GM12873 (cell line): ENCODE measurements around the gene GABRB1.

Experiments used
- TF ChIP-seq, protein P1 (sequence below): IDR thresholded peaks from 2 replicates; pipeline ENCODE4 v1.5.1; 2012; ENCODE audit warnings: low read depth, mild to moderate bottlenecking, moderate library complexity, low read length, control low read depth; ENCODE audit not compliant: insufficient read depth; ENCODE audit errors: missing control alignments

GABRB1 gene

GRCh38 chr4:47349326-47349725 lies 318.0 kb downstream of the GABRB1 start:
- TF ChIP-seq, protein P1, sequence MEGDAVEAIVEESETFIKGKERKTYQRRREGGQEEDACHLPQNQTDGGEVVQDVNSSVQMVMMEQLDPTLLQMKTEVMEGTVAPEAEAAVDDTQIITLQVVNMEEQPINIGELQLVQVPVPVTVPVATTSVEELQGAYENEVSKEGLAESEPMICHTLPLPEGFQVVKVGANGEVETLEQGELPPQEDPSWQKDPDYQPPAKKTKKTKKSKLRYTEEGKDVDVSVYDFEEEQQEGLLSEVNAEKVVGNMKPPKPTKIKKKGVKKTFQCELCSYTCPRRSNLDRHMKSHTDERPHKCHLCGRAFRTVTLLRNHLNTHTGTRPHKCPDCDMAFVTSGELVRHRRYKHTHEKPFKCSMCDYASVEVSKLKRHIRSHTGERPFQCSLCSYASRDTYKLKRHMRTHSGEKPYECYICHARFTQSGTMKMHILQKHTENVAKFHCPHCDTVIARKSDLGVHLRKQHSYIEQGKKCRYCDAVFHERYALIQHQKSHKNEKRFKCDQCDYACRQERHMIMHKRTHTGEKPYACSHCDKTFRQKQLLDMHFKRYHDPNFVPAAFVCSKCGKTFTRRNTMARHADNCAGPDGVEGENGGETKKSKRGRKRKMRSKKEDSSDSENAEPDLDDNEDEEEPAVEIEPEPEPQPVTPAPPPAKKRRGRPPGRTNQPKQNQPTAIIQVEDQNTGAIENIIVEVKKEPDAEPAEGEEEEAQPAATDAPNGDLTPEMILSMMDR = no peak

- TF ChIP-seq, protein P1 = no peak
These were observed 324.2 kb downstream of the GABRB1 start for GRCh38 chr4:47355568-47355967.

- TF ChIP-seq, protein P1 = no peak
These were observed 328.5 kb downstream of the GABRB1 start for GRCh38 chr4:47359891-47360290.

GRCh38 chr4:47367761-47368160 lies 336.4 kb downstream of the GABRB1 start:
- TF ChIP-seq, protein P1 = no peak

DNA sequence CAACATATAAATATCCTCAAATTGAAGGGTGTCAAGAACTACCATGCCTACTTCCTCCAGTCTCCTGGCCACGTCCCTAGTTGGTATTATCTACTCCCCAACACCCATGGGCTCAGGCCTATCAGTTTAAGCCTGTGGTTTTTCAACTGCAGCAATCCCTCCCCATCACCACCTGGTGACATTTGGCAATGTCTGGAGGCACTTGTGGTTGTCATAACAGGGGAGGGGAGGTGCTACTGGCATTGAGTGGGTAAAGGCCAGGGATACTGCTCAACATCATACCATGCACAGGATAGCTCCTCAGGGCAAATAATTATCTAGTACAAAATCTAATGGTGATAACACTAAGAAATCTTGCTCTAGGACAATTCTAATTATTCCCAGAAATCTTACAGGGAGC lies 336.8 kb downstream of the GABRB1 start:
- TF ChIP-seq, protein P1 = no peak

- TF ChIP-seq, protein P1 = no peak
These were observed 341.2 kb downstream of the GABRB1 start for GRCh38 chr4:47372561-47372960.

DNA sequence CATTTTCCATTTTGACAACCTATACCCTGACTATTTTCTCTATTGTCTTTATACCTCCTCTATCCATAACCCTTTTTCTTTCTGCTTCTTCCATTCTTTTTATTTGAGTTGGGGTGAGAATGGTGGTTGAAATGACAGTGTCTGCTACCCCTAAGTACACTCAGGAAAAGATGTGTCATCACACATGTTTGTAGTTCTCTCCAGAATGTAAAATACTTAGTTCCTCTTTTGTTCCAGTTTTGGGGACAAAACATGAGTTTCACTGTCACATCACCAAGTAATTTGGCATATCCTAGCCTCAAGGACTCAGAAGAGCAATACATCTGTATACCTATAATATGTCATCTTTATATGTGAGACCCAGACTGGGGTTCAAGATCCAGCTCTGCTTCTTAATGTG lies 341.8 kb downstream of the GABRB1 start:
- TF ChIP-seq, protein P1 = no peak
